Sigmoid colon (tissue), 7 donors: ENCODE data around the gene GPR55. TPM values are rescaled to one million over a fixed set of nuclear protein-coding genes. Genes with fewer than 3 reads are reported as not detected.

Source experiments
- DNase-seq: peaks from one replicate; pipeline ENCODE4 v3.0.0-alpha.2; 2019
- H3K27ac ChIP-seq, 4 donors: fragments of 200-600 bp; sonication (generic); one replicate each; pipeline ENCODE4 v1.5.1; 2016 to 2019; ENCODE audit warnings: mild to moderate bottlenecking in 1 of 4
- H3K27me3 ChIP-seq, 3 donors: fragments of 200-600 bp; sonication (generic); one replicate each; pipeline ENCODE4 v1.5.1; 2019; ENCODE audit warnings: mild to moderate bottlenecking in 1 of 3
- H3K36me3 ChIP-seq, 4 donors: fragments of 200-600 bp; sonication (generic); one replicate each; pipeline ENCODE4 v1.5.1; 2016 to 2019
- H3K4me1 ChIP-seq, 4 donors: fragments of 200-600 bp; sonication (generic); one replicate each; pipeline ENCODE4 v1.5.1; 2017 to 2019
- H3K4me3 ChIP-seq, 4 donors: fragments of 200-600 bp; sonication (generic); one replicate each; pipeline ENCODE4 v1.5.1; 2017 to 2019; ENCODE audit warnings: mild to moderate bottlenecking in 2 of 4, moderate library complexity in 1 of 4
- H3K9me3 ChIP-seq, 4 donors: fragments of 200-600 bp in 3 of 4; sonication (generic) in 3 of 4; one replicate each; pipeline versions ENCODE4 v1.5.1 to v1.6.1; 2013 to 2019
- CTCF ChIP-seq, 4 experiments: fragments of 450-650 bp in 3 of 4; fragments of 200-600 bp in 1 of 4; IDR thresholded peaks; one replicate each; pipeline ENCODE4 v1.5.1; 2016 to 2019; ENCODE audit warnings: antibody characterized with exemption in 4 of 4, mild to moderate bottlenecking in 3 of 4, moderate library complexity in 2 of 4
- EP300 ChIP-seq, 4 donors: sonication (generic); formaldehyde crosslinking; IDR thresholded peaks; one replicate each; pipeline ENCODE4 v1.6.1; 2017; ENCODE audit warnings: antibody characterized with exemption in 4 of 4
- POLR2A ChIP-seq, 2 donors: fragments of 450-650 bp; IDR thresholded peaks; one replicate each; pipeline ENCODE4 v1.6.1; 2016; ENCODE audit warnings: antibody characterized with exemption in 2 of 2, mild to moderate bottlenecking in 2 of 2, moderate library complexity in 2 of 2
- POLR2AphosphoS5 ChIP-seq, 4 donors: sonication (generic); formaldehyde crosslinking; IDR thresholded peaks; one replicate each; pipeline ENCODE4 v1.6.1; 2017; ENCODE audit warnings: antibody characterized with exemption in 4 of 4
- WGBS, 2 donors: extraction: QIAGEN DNeasy Blood & Tissue Kit; methylation state at CpG; one replicate each; pipeline ENCODE4 v1.1.7; 2013; 5-methylcytosine and 5-hydroxymethylcytosine counted together
- intact Hi-C: fragments of 100-400 bp; cut with DNase I; formaldehyde crosslinking; loops from one replicate; pipeline ENCODE4 v1.15.1; 2023
- polyA plus RNA-seq, 3 donors: library from polyadenylated mRNA; stranded (reverse); fragments of 200-250 nt; gene quantifications; one replicate each; pipeline ENCODE4 v1.2.3, GENCODE V29; 2013
- total RNA-seq, 4 donors: library from RNA; depleted of rRNA; stranded (reverse); fragments of >200 nt; gene quantifications; one replicate each; pipeline ENCODE4 v1.1.0, GENCODE V29; 2016
- donor health status: healthy with polysubstance abuse.
- donor health status: Bipolar disorder and iron deficiency.
- donor health status: healthy.

GPR55 gene
- total and polyA plus RNA-seq, 7 donors, result 0.23 to 1.4 TPM; not detected in 5

DNA sequence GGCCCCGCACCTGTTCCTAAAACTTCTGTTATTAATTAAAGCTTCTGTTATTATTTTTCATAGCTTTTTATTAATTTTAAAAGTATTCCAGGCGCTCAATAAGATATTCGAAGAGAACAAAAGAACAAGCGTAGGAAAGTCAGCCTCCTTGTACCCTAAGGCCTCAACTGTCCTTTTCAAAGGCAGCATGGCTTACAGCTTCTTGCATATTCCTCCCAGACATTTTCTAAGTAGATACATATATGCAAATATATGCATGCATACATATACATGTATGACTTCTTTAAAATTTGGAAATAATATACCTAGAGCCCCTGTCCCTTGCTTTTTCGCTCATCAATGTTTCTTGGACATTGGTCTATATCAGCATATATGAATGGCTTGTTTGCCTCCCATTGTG lies 12.3 kb downstream of the GPR55 start:
- Histone ChIP-seq H3K27me3 (no peaks in the 10 kb centered on the region), H3K27ac (no peak overlapping the region), H3K9me3 (no peaks in the 10 kb centered on the region), H3K36me3 (no peaks in the 10 kb centered on the region), H3K4me3 (no peak overlapping the region), H3K4me1 (no peaks in the 10 kb centered on the region)
- intact Hi-C loops, result loop anchor here (2.0 to 5.0 kb wide), 3 partner anchors 45 to 88 kb away; no protein-coding TSS in a partner anchor
- whole genome bisulfite sequencing, 2 donors, result 86 to 98% methylated on average over 5 of the region's 5 CpGs
- DNase-seq, result peak; percentile 2
- TF ChIP-seq EP300 (IDR thresholded peaks at IDR 0.05), result no peak
- no peak for TF ChIP-seq CTCF (IDR thresholded peaks at IDR 0.05)
- TF ChIP-seq POLR2A (IDR thresholded peaks at IDR 0.05), result no peak
- no peak for TF ChIP-seq POLR2AphosphoS5 (IDR thresholded peaks at IDR 0.05)

GRCh38 chr2:230912046-230912445 lies 13.0 kb downstream of the GPR55 start:
- WGBS, 2 donors, result 78 to 98% methylated on average over 5 of the region's 5 CpGs
- H3K27me3 ChIP-seq, result no peaks in the 10 kb centered on the region
- intact Hi-C loops, result loop anchor here (2.0 to 5.0 kb wide), 3 partner anchors 45 to 87 kb away; no protein-coding TSS in a partner anchor

DNA sequence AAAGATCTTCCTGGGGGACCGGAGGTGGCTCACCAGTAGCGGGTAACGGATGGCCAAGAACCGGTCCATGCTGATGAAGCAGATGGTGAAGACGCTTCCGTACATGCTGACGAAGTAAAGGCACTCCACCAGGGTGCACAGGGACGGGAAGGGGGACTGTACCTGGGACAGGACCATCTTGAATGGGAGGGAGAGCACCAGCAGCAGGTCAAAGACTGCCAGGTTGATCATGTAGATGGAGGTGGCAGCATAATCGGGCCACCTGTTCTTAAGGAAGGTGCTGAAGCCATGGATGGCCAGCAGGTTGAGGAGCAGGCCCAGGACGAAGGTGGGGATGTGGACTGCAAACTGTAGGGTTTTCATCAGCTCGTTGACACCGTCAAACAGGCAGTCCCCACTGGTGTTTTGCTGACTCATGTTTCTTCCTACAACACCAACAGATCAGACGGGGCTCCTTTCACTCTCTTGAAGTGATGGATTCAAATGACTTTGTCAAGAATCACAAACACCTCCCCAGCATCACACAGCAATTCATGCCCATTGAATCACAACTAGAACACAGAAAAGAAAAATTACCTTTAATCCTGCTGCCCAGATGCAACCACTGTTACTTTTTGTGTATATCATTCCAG lies 14.4 kb downstream of the GPR55 start:
- peak; percentile 42 for DNase-seq
- H3K27me3 ChIP-seq, result no peaks in the 10 kb centered on the region
- H3K4me3 ChIP-seq, result no peak overlapping the region
- WGBS, 2 donors, result 85 to 93% methylated on average over 13 of the region's 13 CpGs
- TF ChIP-seq POLR2AphosphoS5 (IDR thresholded peaks at IDR 0.05), result no peak
- TF ChIP-seq CTCF (IDR thresholded peaks at IDR 0.05), result no peak
- TF ChIP-seq POLR2A (IDR thresholded peaks at IDR 0.05), result no peak
- no peaks in the 10 kb centered on the region for H3K4me1 ChIP-seq
- H3K27ac ChIP-seq, result no peak overlapping the region
- H3K36me3 ChIP-seq, result no peaks in the 10 kb centered on the region
- H3K9me3 ChIP-seq, result no peaks in the 10 kb centered on the region
- intact Hi-C loops, result loop anchor here (5.0 kb wide), 1 partner anchor 43 kb away; no protein-coding TSS in a partner anchor

More at GRCh38 chr2:230912046-230912445, 13.0 kb downstream of the GPR55 start:
- H3K36me3 ChIP-seq, result no peaks in the 10 kb centered on the region
- H3K9me3 ChIP-seq, result no peaks in the 10 kb centered on the region
- H3K4me3 ChIP-seq, result no peak overlapping the region
- TF ChIP-seq POLR2AphosphoS5 (IDR thresholded peaks at IDR 0.05) (no peak), POLR2A (IDR thresholded peaks at IDR 0.05) (no peak), EP300 (IDR thresholded peaks at IDR 0.05) (no peak), CTCF (IDR thresholded peaks at IDR 0.05) (no peak)
- H3K27ac ChIP-seq, result no peak overlapping the region
- H3K4me1 ChIP-seq, result no peaks in the 10 kb centered on the region
- no peak for DNase-seq

DNA sequence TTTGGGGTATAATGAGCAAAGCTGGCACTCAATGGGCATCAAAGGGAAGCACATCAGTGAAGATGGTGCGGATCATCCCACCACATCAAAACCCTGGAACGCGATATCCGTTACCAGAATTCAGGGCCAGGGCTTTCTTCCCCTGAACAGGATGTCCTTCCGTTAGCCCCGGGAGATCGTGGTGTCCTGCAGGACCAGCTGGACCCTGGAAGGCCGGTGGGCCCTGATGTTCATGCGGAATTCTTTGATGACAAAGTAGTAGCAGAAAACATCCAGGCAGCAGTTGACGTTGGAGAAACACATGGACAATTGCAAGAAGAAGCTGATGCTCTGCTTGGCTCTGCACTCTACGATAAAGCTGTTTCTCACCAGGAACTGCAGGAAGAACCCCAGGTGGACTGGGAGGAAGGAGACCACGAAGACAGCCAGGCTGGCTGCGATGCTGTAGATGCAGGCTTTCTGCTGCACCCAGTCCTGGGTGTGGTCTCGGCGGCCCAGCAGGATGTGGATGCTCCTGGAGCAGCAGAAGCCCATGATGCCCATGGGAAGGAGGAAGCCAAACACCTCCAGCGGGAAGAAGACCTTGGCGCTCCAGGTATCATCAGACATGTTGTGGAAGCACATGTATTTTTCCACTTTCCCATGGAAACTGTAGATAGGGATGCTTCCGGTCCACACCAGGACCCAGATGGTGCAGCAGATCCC lies 15.0 kb downstream of the GPR55 start:
- Histone ChIP-seq H3K27me3 (no peaks in the 10 kb centered on the region), H3K4me1 (no peaks in the 10 kb centered on the region), H3K36me3 (no peaks in the 10 kb centered on the region), H3K27ac (no peak overlapping the region), H3K9me3 (no peaks in the 10 kb centered on the region), H3K4me3 (no peak overlapping the region)
- TF ChIP-seq POLR2A (IDR thresholded peaks at IDR 0.05), result no peak
- no peak for TF ChIP-seq EP300 (IDR thresholded peaks at IDR 0.05)
- no peak for TF ChIP-seq POLR2AphosphoS5 (IDR thresholded peaks at IDR 0.05)
- TF ChIP-seq CTCF (IDR thresholded peaks at IDR 0.05), result no peak
- DNase-seq, result peak; percentile 45
- intact Hi-C loops, result loop anchor here (5.0 kb wide), 1 partner anchor 43 kb away; no protein-coding TSS in a partner anchor
- WGBS, 2 donors, result 88 to 96% methylated on average over 18 of the region's 18 CpGs
